HUES6 (cell line): ENCODE measurements around the gene ME1.

Source experiments
- H3K27ac ChIP-seq: 2 replicates; pipeline ENCODE4 v1.7.0; 2013; ENCODE audit warnings: low read depth, mild to moderate bottlenecking, low read length, inconsistent platforms
- H3K27me3 ChIP-seq: 2 replicates; pipeline ENCODE4 v1.6.1; 2013; ENCODE audit warnings: low read length; ENCODE audit not compliant: control insufficient read depth, insufficient read depth
- H3K36me3 ChIP-seq: 2 replicates; pipeline ENCODE4 v1.6.1; 2013; ENCODE audit warnings: low read length; ENCODE audit not compliant: control insufficient read depth, insufficient read depth
- H3K4me1 ChIP-seq: 2 replicates; pipeline ENCODE4 v1.6.1; 2013; ENCODE audit warnings: low read length; ENCODE audit not compliant: control insufficient read depth, insufficient read depth
- H3K4me3 ChIP-seq: 2 replicates; pipeline ENCODE4 v1.5.1; 2013; ENCODE audit warnings: low read depth, low read length
- H3K9ac ChIP-seq: one replicate; pipeline ENCODE4 v1.6.1; 2013; ENCODE audit warnings: mild to moderate bottlenecking, low read length
- H3K9me3 ChIP-seq: 2 replicates; pipeline ENCODE4 v1.6.1; 2013; ENCODE audit warnings: low read depth, low read length; ENCODE audit not compliant: control insufficient read depth, insufficient read depth

Gene ME1

DNA sequence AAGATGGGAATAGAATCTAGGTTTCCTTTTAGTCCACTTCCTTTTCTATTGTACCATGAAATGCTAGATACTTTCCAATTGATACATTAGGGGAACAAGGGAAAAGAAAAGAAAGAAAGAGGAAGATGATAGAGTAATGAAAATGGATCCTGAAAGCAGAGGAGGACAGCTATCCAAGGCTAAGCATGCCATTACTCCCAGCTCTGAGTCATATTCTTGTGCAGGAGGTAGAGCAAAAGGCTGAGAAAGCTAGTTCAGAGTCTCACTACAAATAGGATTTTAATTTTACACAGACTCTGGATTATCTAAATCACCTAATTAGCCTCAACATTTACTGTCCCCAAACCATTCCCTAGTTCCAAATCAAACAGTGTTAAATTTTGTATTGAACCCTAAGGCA is 214.0 kb downstream of the ME1 start:
- Histone ChIP-seq H3K4me3 (no peak overlapping the region), H3K27ac (no peak overlapping the region), H3K4me1 (no peaks in the 10 kb centered on the region), H3K9ac (no peak overlapping the region), H3K9me3 (no peaks in the 10 kb centered on the region), H3K36me3 (no peaks in the 10 kb centered on the region), H3K27me3 (no peaks in the 10 kb centered on the region)

DNA sequence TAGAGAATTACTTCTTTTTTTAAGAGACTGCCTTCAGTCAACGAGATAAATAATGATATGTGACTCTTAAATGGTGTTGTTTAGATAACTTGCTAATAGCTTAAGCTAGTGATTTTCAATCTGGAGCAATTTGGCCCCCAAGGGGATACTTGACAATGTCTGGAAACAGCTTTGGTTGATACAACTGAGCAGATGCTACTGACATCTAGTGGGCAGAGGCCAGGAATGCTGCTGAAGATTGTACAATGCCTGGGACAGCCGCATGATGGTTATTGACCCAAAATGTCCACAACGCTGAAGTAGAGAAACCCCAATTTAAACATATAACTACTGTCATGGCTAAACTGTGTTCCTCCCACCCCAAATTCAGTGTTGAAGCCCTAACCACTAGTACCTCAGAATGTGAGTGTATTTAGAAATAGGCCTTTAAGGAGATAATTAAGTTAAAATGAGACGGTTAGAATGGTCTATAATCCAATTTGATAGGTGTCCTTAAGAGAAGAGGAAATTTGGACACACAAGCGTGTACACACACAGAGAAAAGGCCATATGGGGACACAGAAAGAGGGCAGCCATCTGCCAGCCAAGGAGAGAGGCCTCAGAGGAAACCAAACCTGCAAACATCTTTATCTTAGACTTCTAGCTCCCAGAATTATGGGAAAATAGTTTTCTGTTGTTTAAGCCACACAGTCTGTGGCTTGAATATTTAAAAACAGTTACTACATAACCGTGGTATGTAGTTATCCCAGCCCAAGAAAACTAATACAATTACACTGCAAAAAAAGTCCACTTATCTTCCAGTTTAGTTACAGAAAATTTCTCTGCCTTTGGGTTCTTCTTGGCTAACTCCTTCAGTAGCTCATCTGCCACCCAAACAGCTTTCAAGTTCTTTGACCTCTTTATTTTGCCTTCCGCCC is 215.5 kb downstream of the ME1 start:
- Histone ChIP-seq H3K9me3 (no peaks in the 10 kb centered on the region), H3K9ac (no peak overlapping the region), H3K4me1 (no peaks in the 10 kb centered on the region), H3K27me3 (no peaks in the 10 kb centered on the region), H3K36me3 (no peaks in the 10 kb centered on the region), H3K4me3 (no peak overlapping the region), H3K27ac (no peak overlapping the region)

DNA sequence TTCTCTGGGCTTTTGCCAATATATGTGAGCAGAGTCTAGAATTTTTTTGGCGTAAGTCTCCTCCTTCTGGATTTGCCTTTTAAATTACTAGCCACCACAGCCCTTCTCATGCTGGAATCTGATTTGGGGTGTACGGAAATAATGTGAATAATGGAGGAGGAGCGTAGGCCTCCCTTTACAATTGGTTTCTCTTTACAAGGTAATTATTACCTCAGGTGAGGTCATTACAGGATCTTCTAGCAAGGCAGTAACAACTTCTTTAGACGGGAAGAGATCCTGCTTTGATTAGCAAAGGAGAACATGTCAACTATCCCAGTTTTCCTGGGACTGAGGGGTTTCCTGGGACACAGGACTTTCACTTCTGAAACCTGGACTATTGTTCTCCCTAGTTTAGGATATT is 228.8 kb downstream of the ME1 start:
- H3K36me3 ChIP-seq, result no peaks in the 10 kb centered on the region
- H3K4me1 ChIP-seq, result no peaks in the 10 kb centered on the region
- no peaks in the 10 kb centered on the region for H3K9me3 ChIP-seq
- H3K27me3 ChIP-seq, result no peaks in the 10 kb centered on the region
- H3K9ac ChIP-seq, result no peak overlapping the region
- no peak overlapping the region for H3K27ac ChIP-seq
- H3K4me3 ChIP-seq, result no peak overlapping the region

DNA sequence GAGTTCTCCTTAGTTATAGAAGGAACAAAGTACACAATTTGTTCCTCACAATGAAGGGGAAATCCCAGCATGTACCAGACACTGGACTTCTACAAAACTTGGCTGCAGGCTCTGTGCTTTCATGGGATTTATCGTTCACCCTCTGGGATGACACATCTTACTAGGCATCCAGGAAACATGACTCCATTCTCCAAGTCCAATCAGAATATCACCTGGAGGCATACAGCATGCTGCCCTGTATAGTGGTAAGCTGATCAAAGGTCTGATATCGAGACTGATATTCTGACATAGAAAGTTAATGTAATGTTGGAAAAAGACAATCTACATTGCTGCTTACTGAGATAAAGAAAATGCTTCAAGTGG is 231.0 kb downstream of the ME1 start:
- H3K27me3 ChIP-seq, result no peaks in the 10 kb centered on the region
- H3K36me3 ChIP-seq, result peaks cover 14% of the 10 kb centered on the region
- H3K27ac ChIP-seq, result no peak overlapping the region
- no peaks in the 10 kb centered on the region for H3K9me3 ChIP-seq
- H3K4me1 ChIP-seq, result no peaks in the 10 kb centered on the region
- no peak overlapping the region for H3K9ac ChIP-seq
- no peak overlapping the region for H3K4me3 ChIP-seq

DNA sequence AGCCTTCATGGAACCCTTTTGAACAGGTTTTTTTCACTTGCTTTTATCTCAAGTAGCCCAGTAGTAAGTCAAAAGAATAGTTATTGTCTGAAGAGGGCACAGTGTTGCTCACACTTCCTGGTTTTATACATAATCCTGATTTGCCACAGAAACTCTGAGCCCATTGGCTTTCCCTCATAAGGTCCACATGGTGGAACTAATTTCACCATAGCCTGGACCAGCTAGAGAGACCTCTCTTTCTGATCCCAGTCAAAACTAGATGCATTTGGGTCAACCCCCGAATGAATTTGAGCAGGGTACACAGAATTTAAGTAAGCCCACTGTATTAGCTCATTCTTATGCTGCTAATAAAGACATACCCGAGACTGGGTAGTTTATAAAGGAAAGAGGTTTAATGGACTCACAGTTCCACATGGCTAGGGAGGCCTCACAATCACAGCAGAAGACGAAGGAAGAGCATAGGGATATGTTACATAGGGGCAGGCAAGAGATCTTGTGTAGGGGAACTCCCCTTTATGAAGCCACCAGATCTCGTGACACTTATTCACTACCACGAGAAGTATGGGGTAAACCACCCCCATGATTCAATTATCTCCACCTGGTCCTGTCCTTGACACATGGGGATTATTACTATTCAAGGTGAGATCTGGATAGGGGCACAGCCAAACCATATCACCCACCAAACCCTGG is 231.5 kb downstream of the ME1 start:
- Histone ChIP-seq H3K27me3 (no peaks in the 10 kb centered on the region), H3K9me3 (no peaks in the 10 kb centered on the region), H3K36me3 (peaks cover 14% of the 10 kb centered on the region), H3K4me1 (no peaks in the 10 kb centered on the region), H3K27ac (no peak overlapping the region), H3K9ac (no peak overlapping the region), H3K4me3 (no peak overlapping the region)

GRCh38 chr6:83198486-83199172 is 232.2 kb downstream of the ME1 start:
- Histone ChIP-seq H3K27me3 (no peaks in the 10 kb centered on the region), H3K36me3 (peaks cover 14% of the 10 kb centered on the region), H3K9ac (no peak overlapping the region), H3K9me3 (no peaks in the 10 kb centered on the region), H3K4me1 (no peaks in the 10 kb centered on the region), H3K4me3 (no peak overlapping the region), H3K27ac (no peak overlapping the region)

GRCh38 chr6:83193747-83194566 is 236.9 kb downstream of the ME1 start:
- no peaks in the 10 kb centered on the region for H3K4me1 ChIP-seq
- no peaks in the 10 kb centered on the region for H3K27me3 ChIP-seq
- H3K9ac ChIP-seq, result peak overlapping the region; percentile 84
- H3K9me3 ChIP-seq, result no peaks in the 10 kb centered on the region
- H3K36me3 ChIP-seq, result peaks cover 37% of the 10 kb centered on the region
- peak overlapping the region; percentile 95 for H3K4me3 ChIP-seq
- peak overlapping the region; percentile 64; the same call in 1 of the 2 replicates for H3K27ac ChIP-seq

DNA sequence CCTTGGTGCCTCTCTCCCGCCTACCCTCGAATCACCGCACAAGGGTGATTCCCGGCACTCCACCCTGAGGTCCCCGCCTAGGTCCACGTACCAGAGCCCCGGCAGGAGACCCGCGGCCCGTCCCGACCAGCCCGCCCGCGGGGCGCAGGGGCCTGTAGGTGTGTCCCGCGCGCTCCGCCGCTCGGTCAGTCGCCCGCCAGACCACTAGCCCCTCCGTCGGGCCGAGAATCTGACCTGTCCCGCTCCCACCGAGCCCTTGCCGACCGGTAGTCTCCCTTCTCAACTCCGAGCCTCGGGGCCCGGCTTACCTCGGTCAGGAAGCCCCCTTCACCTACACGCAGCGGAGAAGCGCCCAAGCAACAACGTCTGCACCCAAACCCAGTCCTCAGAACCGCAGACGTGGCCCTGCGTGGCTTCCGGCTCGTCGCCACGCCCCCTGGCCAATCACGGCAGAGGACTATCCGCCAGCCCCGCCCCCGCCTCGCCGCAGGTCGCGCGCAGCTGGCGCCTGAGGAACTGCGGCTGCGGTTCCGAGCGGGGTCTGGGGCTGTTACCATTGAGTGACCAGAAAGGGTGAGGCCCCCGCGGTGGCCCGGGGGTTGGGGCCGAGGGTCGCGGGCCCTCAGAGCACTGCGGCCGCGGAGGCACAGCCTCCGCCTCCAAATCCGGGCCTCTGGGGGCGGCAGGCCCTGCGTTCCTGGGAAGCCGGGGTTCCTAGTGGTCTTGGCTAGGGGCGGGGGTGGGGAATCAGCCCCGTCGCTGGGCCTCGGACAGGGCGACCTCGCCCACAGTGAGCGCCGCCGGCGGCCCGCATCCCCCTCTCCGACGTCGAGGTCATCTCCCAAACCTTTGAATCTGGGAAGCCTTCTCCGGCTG is 237.7 kb downstream of the ME1 start, which contains the start of the genes PGM3 and RWDD2A:
Gene PGM3, minus strand, starts transcription at position 395 of the 876 bp plus-strand sequence. CDS start 2,253 bp downstream, outside the sequence.
Gene RWDD2A, plus strand, starts transcription at position 487 of the 876 bp plus-strand sequence. CDS start 1,095 bp downstream, outside the sequence.
- peak within 1 kb of the TSS; percentile 64; the same call in 1 of the 2 replicates for H3K27ac ChIP-seq
- no peaks in the 10 kb centered on the region for H3K4me1 ChIP-seq
- peaks cover 46% of the 10 kb centered on the region for H3K36me3 ChIP-seq
- H3K27me3 ChIP-seq, result no peaks in the 10 kb centered on the region
- H3K4me3 ChIP-seq, result peak within 1 kb of the TSS; percentile 95
- H3K9ac ChIP-seq, result peak within 1 kb of the TSS; percentile 84
- no peaks in the 10 kb centered on the region for H3K9me3 ChIP-seq

GRCh38 chr6:83192456-83192855 is 238.4 kb downstream of the ME1 start:
- H3K27ac ChIP-seq, result peak overlapping the region; percentile 64; the same call in 1 of the 2 replicates
- peak overlapping the region; percentile 84 for H3K9ac ChIP-seq
- peak overlapping the region; percentile 95 for H3K4me3 ChIP-seq
- peaks cover 49% of the 10 kb centered on the region for H3K36me3 ChIP-seq
- H3K27me3 ChIP-seq, result no peaks in the 10 kb centered on the region
- H3K9me3 ChIP-seq, result no peaks in the 10 kb centered on the region
- no peaks in the 10 kb centered on the region for H3K4me1 ChIP-seq
